Natural killer cell (primary cell): ENCODE results near the gene WDR90. TPM values are rescaled to one million over a fixed set of nuclear protein-coding genes. Genes with fewer than 3 reads are reported as not detected.
A peak's percentile ranks its signal among the peaks of the same experiment; 100 is the strongest.

Source experiments
- ATAC-seq, 3 donors: fragments of 150-1000 bp in 2 of 3; fragments of 200-7000 bp in 1 of 3; cut with Tn5 transposase; 1 replicate in 1 of 3; 2 replicates in 2 of 3; pipeline ENCODE4 v1.10.0; 2021; ENCODE audit warnings: mild to moderate bottlenecking in 2 of 3, moderate library complexity in 2 of 3
- DNase-seq, 2 donors: peaks; one replicate each; pipeline versions ENCODE4 v3.0.0 to v3.0.0-alpha.2; 2013 to 2021; ENCODE audit warnings: mixed read lengths in 1 of 2
- H3K27ac ChIP-seq: one replicate; pipeline ENCODE4 v1.5.1; 2013; ENCODE audit warnings: mild to moderate bottlenecking, low read length
- H3K27me3 ChIP-seq: one replicate; pipeline ENCODE4 v1.6.1; 2013; ENCODE audit warnings: low read length; ENCODE audit not compliant: control insufficient read depth, insufficient read depth
- H3K36me3 ChIP-seq: one replicate; pipeline ENCODE4 v1.6.1; 2013; ENCODE audit warnings: low read length; ENCODE audit not compliant: control insufficient read depth, insufficient read depth
- H3K4me1 ChIP-seq: one replicate; pipeline ENCODE4 v1.6.1; 2013; ENCODE audit warnings: low read length; ENCODE audit not compliant: control insufficient read depth, insufficient read depth
- H3K4me3 ChIP-seq: one replicate; pipeline ENCODE4 v1.5.1; 2013; ENCODE audit warnings: low read length
- H3K9me3 ChIP-seq: one replicate; pipeline ENCODE4 v1.6.1; 2013; ENCODE audit warnings: low read length; ENCODE audit not compliant: control insufficient read depth, insufficient read depth
- H3K27ac Mint-ChIP-seq, 2 donors: one replicate each; pipeline ENCODE4 v1.8.0; 2022; ENCODE audit warnings: mild to moderate bottlenecking in 2 of 2, mixed read lengths in 2 of 2, moderate library complexity in 1 of 2
- H3K27me3 Mint-ChIP-seq, 2 donors: one replicate each; pipeline ENCODE4 v1.8.0; 2022; ENCODE audit warnings: low read depth in 2 of 2, mixed read lengths in 2 of 2
- H3K36me3 Mint-ChIP-seq: one replicate; pipeline ENCODE4 v1.8.0; 2022; ENCODE audit warnings: mixed read lengths
- H3K4me1 Mint-ChIP-seq, 2 donors: one replicate each; pipeline ENCODE4 v1.8.0; 2022; ENCODE audit warnings: mixed read lengths in 2 of 2
- H3K4me3 Mint-ChIP-seq: one replicate; pipeline ENCODE4 v1.8.0; 2022; ENCODE audit warnings: mild to moderate bottlenecking, moderate library complexity, mixed read lengths
- H3K9me3 Mint-ChIP-seq, 2 donors: one replicate each; pipeline ENCODE4 v1.8.0; 2022; ENCODE audit warnings: mixed read lengths in 2 of 2
- CTCF ChIP-seq: fragments of 200-600 bp; IDR thresholded peaks from one replicate; pipeline ENCODE4 v1.8.0; 2022; ENCODE audit warnings: antibody characterized with exemption
- WGBS: methylation state at CpG from one replicate; pipeline ENCODE4 v1.1.7; 2013; ENCODE audit warnings: missing lambda C conversion rate; ENCODE audit not compliant: insufficient coverage; 5-methylcytosine and 5-hydroxymethylcytosine counted together
- intact Hi-C: fragments of 100-400 bp; cut with micrococcal nuclease; formaldehyde crosslinking; loops from one replicate; pipeline ENCODE4 v1.14.2; 2022
- total RNA-seq, 4 donors: library from RNA; stranded (reverse); fragments of 120-200 nt in 1 of 4; gene quantifications; one replicate each; pipeline versions ENCODE4 v1.2.3 to v1.2.4, GENCODE V29; 2013 to 2022

The WDR90 gene
- total RNA-seq, 3 donors from 2014 or later (not counting 1 experiment from before 2014, with no cell fraction given), result 16.7 to 22.8 (median 20.2) TPM

DNA sequence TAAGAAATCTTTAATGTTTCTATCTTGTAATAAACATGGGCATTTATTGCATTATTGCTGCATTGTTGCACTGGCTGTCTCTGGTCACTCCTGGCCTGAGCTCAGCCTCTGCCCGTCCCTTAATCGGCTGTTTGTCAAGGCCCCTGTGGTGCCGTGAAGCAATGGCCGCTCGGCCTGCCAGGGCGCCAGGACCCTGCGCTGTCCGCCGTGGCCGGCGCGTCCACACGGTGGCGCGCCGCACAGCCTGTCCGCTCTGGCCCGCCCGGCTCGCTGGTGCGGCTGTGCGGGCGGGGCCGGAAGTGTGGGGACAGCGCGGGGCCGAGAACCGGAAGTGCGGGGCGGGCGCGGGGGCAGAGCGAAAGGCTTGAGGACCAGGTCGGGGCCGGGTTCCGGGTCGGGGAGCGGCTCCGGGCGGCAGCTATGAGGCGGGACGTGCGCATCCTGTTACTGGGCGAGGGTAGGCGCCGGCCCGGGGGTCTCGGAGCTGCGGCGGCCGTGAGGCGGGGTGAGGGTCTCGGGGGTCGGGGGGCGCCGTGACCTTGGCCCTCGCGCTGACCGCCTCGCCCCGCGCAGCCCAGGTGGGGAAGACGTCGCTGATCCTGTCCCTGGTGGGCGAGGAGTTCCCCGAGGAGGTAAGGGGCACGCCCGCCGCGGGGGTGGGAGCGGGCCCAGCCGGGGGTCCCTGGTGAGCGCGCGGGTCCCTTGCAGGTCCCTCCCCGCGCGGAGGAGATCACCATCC, 18.8 kb downstream of the WDR90 start, which contains the start of gene RHOT2:
TSS of gene RHOT2 (plus strand) at position 353 of the 739 bp plus-strand sequence. CDS start at position 421, 68 bp downstream.
- peak within 1 kb of the TSS; percentile 65 for H3K27ac ChIP-seq
- WGBS, result under 1% methylated on average over 78 of the region's 78 CpGs

GRCh38 chr16:668519-669171, 19.5 kb downstream of the WDR90 start:
- Histone ChIP-seq H3K4me1 (peaks cover 21% of the 10 kb centered on the region), H3K27ac (peak overlapping the region; percentile 65), H3K27me3 (no peaks in the 10 kb centered on the region), H3K4me3 (peak overlapping the region; percentile 66), H3K36me3 (peaks cover 31% of the 10 kb centered on the region), H3K9me3 (no peaks in the 10 kb centered on the region)
- no peaks in the 10 kb centered on the region for H3K9me3 Mint-ChIP-seq
- no peaks in the 10 kb centered on the region for H3K36me3 Mint-ChIP-seq
- peaks cover 0 to 5% of the 10 kb centered on the region in 2 donors for H3K4me1 Mint-ChIP-seq
- peak overlapping the region in 1 of 2 donors; percentile 69 for H3K27ac Mint-ChIP-seq
- H3K4me3 Mint-ChIP-seq, result peak overlapping the region; percentile 77
- DNase-seq (peak in 1 of 2 donors; percentile 42), ATAC-seq (peak in 1 of 3 donors; percentile 6)
- intact Hi-C loops, result no loop called here
- WGBS, result 9% methylated on average over 50 of the region's 50 CpGs
- H3K27me3 Mint-ChIP-seq, result no peaks in the 10 kb centered on the region
- no peak for TF ChIP-seq CTCF

More for the DNA sequence above, 18.8 kb downstream of the WDR90 start, which contains the start of gene RHOT2:
- H3K4me3 Mint-ChIP-seq, result peak within 1 kb of the TSS; percentile 83
- ATAC-seq (peak; percentile 98 to 100 (median 98)), DNase-seq (peak; percentile 94 to 95)
- intact Hi-C loops, result no loop called here
- no peaks in the 10 kb centered on the region for H3K9me3 ChIP-seq
- H3K36me3 ChIP-seq, result peaks cover 24% of the 10 kb centered on the region
- H3K36me3 Mint-ChIP-seq, result no peaks in the 10 kb centered on the region
- H3K27me3 ChIP-seq, result no peaks in the 10 kb centered on the region
- TF ChIP-seq CTCF, result peak; percentile 76
- H3K9me3 Mint-ChIP-seq, result no peaks in the 10 kb centered on the region
- peak within 1 kb of the TSS; percentile 72 to 88 for H3K27ac Mint-ChIP-seq
- peaks cover 0 to 5% of the 10 kb centered on the region in 2 donors for H3K4me1 Mint-ChIP-seq
- H3K4me3 ChIP-seq, result peak within 1 kb of the TSS; percentile 66
- H3K27me3 Mint-ChIP-seq, result no peaks in the 10 kb centered on the region
- H3K4me1 ChIP-seq, result peaks cover 21% of the 10 kb centered on the region

DNA sequence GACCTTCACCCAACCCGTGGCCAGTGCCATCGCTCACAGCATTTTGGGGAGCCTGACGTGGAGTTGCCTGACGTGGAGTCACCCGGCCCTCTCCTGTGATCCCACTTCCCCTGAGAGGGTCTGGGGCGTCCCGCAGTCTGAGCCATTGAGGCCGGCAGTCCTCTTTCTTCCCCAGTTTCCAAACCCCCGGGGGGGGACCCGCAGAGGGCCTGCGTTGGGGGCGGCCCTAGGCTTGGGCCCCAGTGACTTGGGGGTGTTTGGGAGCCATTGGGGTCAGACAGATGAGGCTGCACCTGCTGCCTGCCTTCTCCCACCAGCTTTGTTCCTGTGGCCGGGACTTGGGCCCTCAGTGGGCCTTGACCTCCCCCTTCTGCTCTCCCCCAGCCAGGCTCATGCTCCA, 20.5 kb downstream of the WDR90 start:
- no peak for TF ChIP-seq CTCF
- Histone ChIP-seq H3K9me3 (no peaks in the 10 kb centered on the region), H3K4me3 (no peak overlapping the region), H3K4me1 (peaks cover 21% of the 10 kb centered on the region), H3K27ac (no peak overlapping the region), H3K36me3 (peaks cover 31% of the 10 kb centered on the region), H3K27me3 (no peaks in the 10 kb centered on the region)
- Mint-ChIP-seq H3K36me3 (no peaks in the 10 kb centered on the region), H3K4me1 (peaks cover 0 to 5% of the 10 kb centered on the region in 2 donors), H3K4me3 (peak overlapping the region; percentile 42), H3K27ac (no peak overlapping the region), H3K27me3 (no peaks in the 10 kb centered on the region), H3K9me3 (no peaks in the 10 kb centered on the region)
- ATAC-seq (no peak), DNase-seq (no peak)
- WGBS, result 98% methylated on average over 13 of the region's 13 CpGs
- intact Hi-C loops, result no loop called here
